ENCODE measurements around the gene SNX17.

The SNX17 gene

GRCh38 chr2:27322766-27323595 is 47.4 kb upstream of the SNX17 start, which contains the start of gene MPV17:
Gene MPV17 (minus strand): TSS chr2:27323097. CDS start chr2:27322517, 580 bp downstream.
- no peaks in the 10 kb centered on the region for H3K9me3 ChIP-seq (ENCODE audit: insufficient read depth, low read length)
- H3K36me3 ChIP-seq (replicated peaks; ENCODE audit: low read depth, low read length): peaks cover 20% of the 10 kb centered on the region
- peak within 1 kb of the TSS; percentile 93 for H3K4me2 ChIP-seq (ENCODE audit: low read length)
- no peaks in the 10 kb centered on the region for H4K20me1 ChIP-seq (ENCODE audit: insufficient read depth, low read length)
- H3K79me2 ChIP-seq (ENCODE audit: low read length): peaks cover 29% of the 10 kb centered on the region
- TF ChIP-seq EZH2phosphoT487 (IDR thresholded peaks at IDR 0.05; ENCODE audit: low read depth): no peak
- TF ChIP-seq CTCF (IDR thresholded peaks at IDR 0.05; ENCODE audit: low read depth, low read length): no peak
- peak within 1 kb of the TSS; percentile 70 for H3K27ac ChIP-seq (ENCODE audit: low read length)
- no peaks in the 10 kb centered on the region for H3K27me3 ChIP-seq (ENCODE audit: low read depth, low read length)
- H3K4me3 ChIP-seq (ENCODE audit: low read length): peak within 1 kb of the TSS; percentile 96
- peak within 1 kb of the TSS; percentile 98 for H3K9ac ChIP-seq (ENCODE audit: low read length)
- peaks cover 14% of the 10 kb centered on the region for H3K4me1 ChIP-seq (ENCODE audit: low read length)
- H2AFZ ChIP-seq (ENCODE audit: low read depth, low read length): peak within 1 kb of the TSS; percentile 76; the same call in 1 of the 2 replicates

GRCh38 chr2:27323596-27324285 is 46.7 kb upstream of the SNX17 start:
- Histone ChIP-seq H3K4me2 (ENCODE audit: low read length) (peak overlapping the region; percentile 93), H4K20me1 (ENCODE audit: insufficient read depth, low read length) (no peaks in the 10 kb centered on the region), H3K4me3 (ENCODE audit: low read length) (peak overlapping the region; percentile 96), H3K27ac (ENCODE audit: low read length) (peak overlapping the region; percentile 70), H3K79me2 (ENCODE audit: low read length) (peaks cover 29% of the 10 kb centered on the region), H3K9me3 (ENCODE audit: insufficient read depth, low read length) (no peaks in the 10 kb centered on the region), H3K36me3 (replicated peaks; ENCODE audit: low read depth, low read length) (peaks cover 28% of the 10 kb centered on the region), H2AFZ (ENCODE audit: low read depth, low read length) (0 out of 2 replicates have a peak overlapping the region, but pooled peaks have one; percentile 76), H3K27me3 (ENCODE audit: low read depth, low read length) (no peaks in the 10 kb centered on the region), H3K9ac (ENCODE audit: low read length) (peak overlapping the region; percentile 98), H3K4me1 (ENCODE audit: low read length) (peaks cover 14% of the 10 kb centered on the region)
- no peak for TF ChIP-seq EZH2phosphoT487 (IDR thresholded peaks at IDR 0.05; ENCODE audit: low read depth)

GRCh38 chr2:27324720-27325119 is 45.7 kb upstream of the SNX17 start:
- no peak overlapping the region for H3K27ac ChIP-seq (ENCODE audit: low read length)
- H3K9me3 ChIP-seq (ENCODE audit: insufficient read depth, low read length): no peaks in the 10 kb centered on the region
- peaks cover 33% of the 10 kb centered on the region for H3K36me3 ChIP-seq (replicated peaks; ENCODE audit: low read depth, low read length)
- H3K4me2 ChIP-seq (ENCODE audit: low read length): no peak overlapping the region
- H4K20me1 ChIP-seq (ENCODE audit: insufficient read depth, low read length): no peaks in the 10 kb centered on the region
- H3K4me3 ChIP-seq (ENCODE audit: low read length): no peak overlapping the region
- H3K4me1 ChIP-seq (ENCODE audit: low read length): peaks cover 14% of the 10 kb centered on the region
- H3K9ac ChIP-seq (ENCODE audit: low read length): no peak overlapping the region
- H3K27me3 ChIP-seq (ENCODE audit: low read depth, low read length): no peaks in the 10 kb centered on the region
- TF ChIP-seq EZH2phosphoT487 (IDR thresholded peaks at IDR 0.05; ENCODE audit: low read depth) (no peak), CTCF (IDR thresholded peaks at IDR 0.05; ENCODE audit: low read depth, low read length) (no peak)
- peaks cover 29% of the 10 kb centered on the region for H3K79me2 ChIP-seq (ENCODE audit: low read length)
- no peak overlapping the region for H2AFZ ChIP-seq (ENCODE audit: low read depth, low read length)

GRCh38 chr2:27335311-27335710 is 35.1 kb upstream of the SNX17 start:
- Histone ChIP-seq H3K4me2 (ENCODE audit: low read length) (no peak overlapping the region), H3K9ac (ENCODE audit: low read length) (no peak overlapping the region), H2AFZ (ENCODE audit: low read depth, low read length) (no peak overlapping the region), H3K79me2 (ENCODE audit: low read length) (no peaks in the 10 kb centered on the region), H4K20me1 (ENCODE audit: insufficient read depth, low read length) (no peaks in the 10 kb centered on the region), H3K4me1 (ENCODE audit: low read length) (no peaks in the 10 kb centered on the region), H3K36me3 (replicated peaks; ENCODE audit: low read depth, low read length) (peaks cover 58% of the 10 kb centered on the region), H3K27me3 (ENCODE audit: low read depth, low read length) (no peaks in the 10 kb centered on the region), H3K27ac (ENCODE audit: low read length) (no peak overlapping the region), H3K9me3 (ENCODE audit: insufficient read depth, low read length) (no peaks in the 10 kb centered on the region), H3K4me3 (ENCODE audit: low read length) (no peak overlapping the region)
- TF ChIP-seq CTCF (IDR thresholded peaks at IDR 0.05; ENCODE audit: low read depth, low read length) (no peak), EZH2phosphoT487 (IDR thresholded peaks at IDR 0.05; ENCODE audit: low read depth) (no peak)
